GM23248 (cell line): Measurements from ENCODE around the gene ADCY1. TPM values are rescaled to one million over a fixed set of nuclear protein-coding genes. Genes with fewer than 3 reads are reported as not detected.

Experiments
- DNase-seq: peaks from one replicate; pipeline ENCODE4 v3.0.0-alpha.2; 2015
- H2AFZ ChIP-seq: fragments of 200-600 bp; sonication (generic); 2 replicates; pipeline ENCODE4 v1.6.1; 2016; ENCODE audit warnings: antibody characterized with exemption
- H3F3A ChIP-seq: fragments of 200-600 bp; sonication (generic); 2 replicates; pipeline ENCODE4 v1.6.1; 2016; ENCODE audit warnings: mild to moderate bottlenecking, antibody characterized with exemption, mixed run types; ENCODE audit not compliant: insufficient read depth
- H3K27ac ChIP-seq: fragments of 200-600 bp; sonication (generic); 2 replicates; pipeline ENCODE4 v1.5.1; 2016; ENCODE audit warnings: mild to moderate bottlenecking
- H3K27me3 ChIP-seq: fragments of 200-600 bp; sonication (generic); replicated peaks from 2 replicates; pipeline ENCODE4 v1.6.1; 2016; ENCODE audit warnings: mild to moderate bottlenecking; ENCODE audit not compliant: insufficient read depth
- H3K36me3 ChIP-seq: fragments of 200-600 bp; sonication (generic); 2 replicates; pipeline ENCODE4 v1.6.1; 2016; ENCODE audit warnings: low read depth, mild to moderate bottlenecking
- H3K4me1 ChIP-seq: fragments of 200-600 bp; sonication (generic); 2 replicates; pipeline ENCODE4 v1.6.1; 2016; ENCODE audit warnings: mild to moderate bottlenecking; ENCODE audit not compliant: insufficient read depth
- H3K4me2 ChIP-seq: fragments of 200-600 bp; sonication (generic); one replicate; pipeline ENCODE4 v1.6.1; 2016; ENCODE audit warnings: mild to moderate bottlenecking; ENCODE audit not compliant: unreplicated experiment
- H3K4me3 ChIP-seq: fragments of 200-600 bp; sonication (generic); 2 replicates; pipeline ENCODE4 v1.5.1; 2016; ENCODE audit warnings: mild to moderate bottlenecking
- H3K79me2 ChIP-seq: fragments of 200-600 bp; sonication (generic); 2 replicates; pipeline ENCODE4 v1.6.1; 2016; ENCODE audit warnings: mild to moderate bottlenecking; ENCODE audit not compliant: insufficient read depth
- H3K9ac ChIP-seq: fragments of 200-600 bp; sonication (generic); 2 replicates; pipeline ENCODE4 v1.6.1; 2016; ENCODE audit warnings: mild to moderate bottlenecking
- H3K9me2 ChIP-seq: fragments of 200-600 bp; sonication (generic); 2 replicates; pipeline ENCODE4 v1.6.1; 2016; ENCODE audit warnings: mixed run types, mild to moderate bottlenecking, moderate library complexity; ENCODE audit not compliant: insufficient read depth
- H3K9me3 ChIP-seq: fragments of 200-600 bp; sonication (generic); one replicate; pipeline ENCODE4 v1.6.1; 2017; ENCODE audit warnings: low read depth
- H4K20me1 ChIP-seq: fragments of 200-600 bp; sonication (generic); 2 replicates; pipeline ENCODE4 v1.6.0; 2016; ENCODE audit not compliant: insufficient read depth
- EZH2 ChIP-seq: fragments of 200-600 bp; sonication (generic); IDR thresholded peaks from 2 replicates; pipeline ENCODE4 v1.6.1; 2018; ENCODE audit warnings: antibody characterized with exemption, mild to moderate bottlenecking; ENCODE audit not compliant: insufficient read depth, poor library complexity, severe bottlenecking
- EZH2phosphoT487 ChIP-seq: fragments of 200-600 bp; sonication (generic); IDR thresholded peaks from 2 replicates; pipeline ENCODE4 v1.6.1; 2018; ENCODE audit warnings: antibody characterized with exemption, moderate library complexity, mild to moderate bottlenecking, low read depth; ENCODE audit not compliant: insufficient read depth
- WGBS, 2 experiments: methylation state at CpG; one replicate each; pipeline ENCODE4 v1.1.6; 2015 to 2017; ENCODE audit warnings: low lambda C conversion rate in 2 of 2, low coverage in 1 of 2; ENCODE audit errors: missing lambda C conversion rate in 2 of 2; 5-methylcytosine and 5-hydroxymethylcytosine counted together
- in situ Hi-C: fragments of 300-500 bp; cut with MboI; formaldehyde crosslinking; loops from 2 replicates; pipeline ENCODE4 v1.15.0; 2020
- polyA plus RNA-seq: library from polyadenylated mRNA; unstranded; fragments of >200 nt; fragmentation: Nextera tagmentation; extraction: Ambion mirVana; gene quantifications from 2 replicates; pipeline ENCODE4 v1.2.1, GENCODE V29; 2016
- total RNA-seq: library from RNA; depleted of rRNA; stranded (reverse); fragments of >200 nt; shearing (Covaris generic); gene quantifications from 2 replicates; pipeline ENCODE4 v1.2.3, GENCODE V29; 2014

The ADCY1 gene
- total and polyA plus RNA-seq, 2 experiments from 2014 or later, result 0.11 TPM; not detected in 1

- H3K9me3 ChIP-seq, result no peaks in the 10 kb centered on the region
- no peaks in the 10 kb centered on the region for H3K4me1 ChIP-seq
- TF ChIP-seq EZH2phosphoT487, result no peak
- no peak overlapping the region for H3K27ac ChIP-seq
- H2AFZ ChIP-seq, result no peak overlapping the region
- H3K9ac ChIP-seq, result no peak overlapping the region
- H4K20me1 ChIP-seq, result no peaks in the 10 kb centered on the region
- H3K79me2 ChIP-seq, result no peaks in the 10 kb centered on the region
- no peaks in the 10 kb centered on the region for H3K36me3 ChIP-seq
- H3K9me2 ChIP-seq, result no peaks in the 10 kb centered on the region
- DNase-seq, result no peak
- peaks cover 5% of the 10 kb centered on the region for H3K27me3 ChIP-seq
- WGBS, 2 experiments, result 54 to 70% methylated on average over 5 of the region's 5 CpGs
- H3F3A ChIP-seq, result no peaks in the 10 kb centered on the region
- in situ Hi-C loops, result no loop called here
- H3K4me3 ChIP-seq, result no peak overlapping the region
- H3K4me2 ChIP-seq, result no peak overlapping the region
These were observed 11.5 kb downstream of the ADCY1 start for GRCh38 chr7:45585628-45586027.

DNA sequence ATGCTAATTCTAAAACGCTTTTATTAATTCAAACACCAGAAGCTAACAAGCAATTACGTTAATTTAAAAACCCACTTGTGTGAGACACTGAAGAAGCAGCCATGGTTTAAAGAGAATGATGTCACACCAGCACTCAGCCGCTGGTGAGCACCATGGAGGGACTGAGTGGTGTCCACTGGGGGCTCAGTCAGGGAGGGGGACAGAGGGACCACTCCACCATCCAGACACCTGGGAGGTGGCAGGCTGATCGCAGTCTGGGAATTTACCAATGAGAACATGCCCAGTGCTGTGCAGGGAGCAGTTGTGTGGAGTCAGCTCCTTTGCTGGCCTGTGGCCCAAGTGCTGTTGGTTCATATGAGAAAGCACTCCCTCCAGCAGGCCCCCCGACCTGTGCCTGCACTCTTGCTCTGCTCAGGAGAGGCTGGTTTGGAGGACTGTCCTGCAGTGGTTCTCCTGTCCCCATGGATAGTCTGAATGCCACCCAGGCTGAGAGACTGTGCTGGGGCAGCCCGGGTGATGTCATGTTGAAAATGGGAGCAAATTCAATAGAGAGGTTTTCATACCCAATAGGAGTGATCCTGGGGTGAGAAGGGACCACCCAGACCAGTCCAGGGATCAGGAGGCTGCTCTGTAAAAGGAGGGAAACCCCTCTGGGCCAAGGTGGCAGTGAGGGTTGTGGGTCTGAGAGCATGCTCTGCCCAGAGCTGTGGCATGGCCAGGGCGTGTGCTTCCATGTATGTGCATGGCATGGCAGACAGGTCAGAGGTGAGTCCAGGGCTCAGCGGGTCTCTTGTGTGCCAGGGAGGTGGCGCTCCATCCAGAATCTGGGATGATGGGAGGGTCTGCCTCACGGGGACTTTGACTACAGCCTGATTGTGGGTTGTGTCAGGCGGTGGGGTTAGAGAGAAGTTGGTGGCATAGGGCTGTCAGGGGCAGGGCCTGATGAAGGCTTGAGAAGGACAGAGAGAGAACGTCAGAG, 12.7 kb downstream of the ADCY1 start:
- Histone ChIP-seq H3K9ac (no peak overlapping the region), H3F3A (no peaks in the 10 kb centered on the region), H3K27me3 (peaks cover 5% of the 10 kb centered on the region; the same call in 1 of the 2 replicates), H4K20me1 (no peaks in the 10 kb centered on the region), H3K79me2 (no peaks in the 10 kb centered on the region), H3K9me2 (no peaks in the 10 kb centered on the region), H3K4me1 (no peaks in the 10 kb centered on the region), H3K9me3 (no peaks in the 10 kb centered on the region), H3K36me3 (no peaks in the 10 kb centered on the region), H3K4me2 (no peak overlapping the region), H3K4me3 (no peak overlapping the region), H2AFZ (no peak overlapping the region), H3K27ac (no peak overlapping the region)
- DNase-seq, result no peak
- no peak for TF ChIP-seq EZH2phosphoT487
- no peak for TF ChIP-seq EZH2
- in situ Hi-C loops, result no loop called here
- 56 to 61% methylated on average over 12 of the region's 12 CpGs for WGBS, 2 experiments

GRCh38 chr7:45588466-45588865, 14.3 kb downstream of the ADCY1 start:
- no peaks in the 10 kb centered on the region for H3K36me3 ChIP-seq
- TF ChIP-seq EZH2 (no peak), EZH2phosphoT487 (no peak)
- no peak overlapping the region for H3K4me2 ChIP-seq
- no peaks in the 10 kb centered on the region for H3K4me1 ChIP-seq
- H3K9ac ChIP-seq, result no peak overlapping the region
- H3F3A ChIP-seq, result no peaks in the 10 kb centered on the region
- H3K4me3 ChIP-seq, result no peak overlapping the region
- no peaks in the 10 kb centered on the region for H3K9me3 ChIP-seq
- no peaks in the 10 kb centered on the region for H3K79me2 ChIP-seq
- H3K9me2 ChIP-seq, result no peaks in the 10 kb centered on the region
- no peak for DNase-seq
- H3K27me3 ChIP-seq, result peaks cover 5% of the 10 kb centered on the region
- H2AFZ ChIP-seq, result no peak overlapping the region
- H3K27ac ChIP-seq, result no peak overlapping the region
- H4K20me1 ChIP-seq, result no peaks in the 10 kb centered on the region
- 57 to 58% methylated on average over 6 of the region's 6 CpGs for WGBS, 2 experiments
- in situ Hi-C loops, result no loop called here

- Histone ChIP-seq H3K4me3 (no peak overlapping the region), H2AFZ (no peak overlapping the region), H3K9ac (no peak overlapping the region), H3K9me3 (no peaks in the 10 kb centered on the region), H3K79me2 (no peaks in the 10 kb centered on the region), H3K4me2 (no peak overlapping the region), H3K36me3 (no peaks in the 10 kb centered on the region), H4K20me1 (no peaks in the 10 kb centered on the region), H3F3A (no peaks in the 10 kb centered on the region), H3K27ac (no peak overlapping the region), H3K4me1 (no peaks in the 10 kb centered on the region), H3K27me3 (peaks cover 5% of the 10 kb centered on the region), H3K9me2 (no peaks in the 10 kb centered on the region)
- TF ChIP-seq EZH2, result no peak
- no peak for TF ChIP-seq EZH2phosphoT487
- DNase-seq, result no peak
- WGBS, 2 experiments, result 64 to 65% methylated on average over 9 to 10 of the region's 10 CpGs
- in situ Hi-C loops, result no loop called here
These were observed 14.9 kb downstream of the ADCY1 start for GRCh38 chr7:45589061-45589460.
